ENCODE data around the gene LRSAM1.

Gene LRSAM1

DNA sequence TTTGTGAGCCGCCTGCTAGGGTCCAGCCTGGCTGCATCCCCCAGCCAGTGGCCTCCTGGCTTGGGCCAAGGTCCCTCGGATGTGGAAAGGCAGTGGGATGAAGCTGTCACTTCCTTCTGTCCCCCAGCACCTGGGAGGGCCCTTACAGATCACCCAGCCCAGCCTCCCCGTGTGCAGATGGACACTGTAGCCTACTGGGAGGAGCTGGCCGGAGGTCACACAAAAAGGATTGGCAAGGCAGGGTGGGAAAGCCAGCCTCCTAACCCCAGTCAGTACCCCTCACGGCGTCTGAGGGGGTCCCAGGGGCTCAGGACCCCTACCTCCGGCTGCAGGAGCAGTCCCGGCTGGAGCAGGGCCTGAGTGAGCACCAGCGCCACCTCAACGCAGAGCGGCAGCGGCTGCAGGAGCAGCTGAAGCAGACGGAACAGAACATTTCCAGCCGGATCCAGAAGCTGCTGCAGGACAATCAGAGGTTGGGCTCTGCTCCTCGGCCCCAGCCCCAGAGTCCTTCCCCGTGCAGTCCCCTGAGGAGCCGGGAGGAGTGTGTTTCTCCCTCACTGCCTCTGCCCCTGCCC lies 28.3 kb downstream of the LRSAM1 start:
- no peak for DNase-seq (ENCODE audit: low read depth)
- TF ChIP-seq, protein P1, sequence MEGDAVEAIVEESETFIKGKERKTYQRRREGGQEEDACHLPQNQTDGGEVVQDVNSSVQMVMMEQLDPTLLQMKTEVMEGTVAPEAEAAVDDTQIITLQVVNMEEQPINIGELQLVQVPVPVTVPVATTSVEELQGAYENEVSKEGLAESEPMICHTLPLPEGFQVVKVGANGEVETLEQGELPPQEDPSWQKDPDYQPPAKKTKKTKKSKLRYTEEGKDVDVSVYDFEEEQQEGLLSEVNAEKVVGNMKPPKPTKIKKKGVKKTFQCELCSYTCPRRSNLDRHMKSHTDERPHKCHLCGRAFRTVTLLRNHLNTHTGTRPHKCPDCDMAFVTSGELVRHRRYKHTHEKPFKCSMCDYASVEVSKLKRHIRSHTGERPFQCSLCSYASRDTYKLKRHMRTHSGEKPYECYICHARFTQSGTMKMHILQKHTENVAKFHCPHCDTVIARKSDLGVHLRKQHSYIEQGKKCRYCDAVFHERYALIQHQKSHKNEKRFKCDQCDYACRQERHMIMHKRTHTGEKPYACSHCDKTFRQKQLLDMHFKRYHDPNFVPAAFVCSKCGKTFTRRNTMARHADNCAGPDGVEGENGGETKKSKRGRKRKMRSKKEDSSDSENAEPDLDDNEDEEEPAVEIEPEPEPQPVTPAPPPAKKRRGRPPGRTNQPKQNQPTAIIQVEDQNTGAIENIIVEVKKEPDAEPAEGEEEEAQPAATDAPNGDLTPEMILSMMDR (conservative IDR thresholded peaks at IDR 0.05; ENCODE audit: low read depth, low read length): no peak
- no peak overlapping the region for H3K4me3 ChIP-seq (ENCODE audit: low read length)

DNA sequence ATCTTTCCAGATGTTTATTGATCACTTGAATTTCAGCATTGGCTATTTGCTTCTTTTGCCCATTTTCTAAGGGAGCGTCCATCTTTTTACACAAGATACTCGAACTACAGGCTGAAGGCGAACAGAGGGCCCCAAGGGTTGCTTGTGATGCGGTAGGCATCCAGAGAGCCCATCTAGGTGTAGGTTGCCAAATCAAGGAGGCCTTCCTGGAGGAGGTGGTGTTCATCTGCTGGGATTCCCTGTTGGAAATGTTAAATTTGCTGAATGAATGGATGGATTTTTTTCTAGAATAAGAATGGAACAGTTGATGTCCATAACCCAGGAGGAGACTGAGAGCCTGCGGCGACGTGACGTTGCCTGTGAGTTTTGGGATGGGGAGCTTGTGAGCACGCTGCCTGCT lies 31.4 kb downstream of the LRSAM1 start:
- DNase-seq (ENCODE audit: low read depth): no peak
- TF ChIP-seq, protein P1 (conservative IDR thresholded peaks at IDR 0.05; ENCODE audit: low read depth, low read length): no peak
- H3K4me3 ChIP-seq (ENCODE audit: low read length): no peak overlapping the region

DNA sequence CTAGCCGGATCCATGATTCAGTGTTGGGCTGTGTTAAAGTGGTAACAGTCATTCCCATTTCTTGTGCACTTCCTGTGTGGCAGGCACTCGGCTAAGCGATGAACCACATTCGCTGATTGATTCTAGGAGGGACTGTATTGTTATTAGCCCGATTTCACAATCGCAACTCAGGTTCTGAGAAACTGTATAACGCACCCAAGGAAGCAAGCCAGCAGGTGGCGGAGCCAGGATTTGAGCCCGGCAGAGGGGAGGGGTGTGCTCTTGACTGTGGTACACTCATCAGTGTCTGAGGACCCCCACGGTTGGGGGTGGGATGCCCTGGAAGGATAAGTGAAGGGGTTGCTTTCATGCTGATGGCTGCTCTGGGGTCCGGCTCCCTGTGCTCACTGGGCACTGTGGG lies 34.7 kb downstream of the LRSAM1 start:
- no peak for DNase-seq (ENCODE audit: low read depth)
- H3K4me3 ChIP-seq (ENCODE audit: low read length): no peak overlapping the region
- TF ChIP-seq, protein P1 (conservative IDR thresholded peaks at IDR 0.05; ENCODE audit: low read depth, low read length): no peak

DNA sequence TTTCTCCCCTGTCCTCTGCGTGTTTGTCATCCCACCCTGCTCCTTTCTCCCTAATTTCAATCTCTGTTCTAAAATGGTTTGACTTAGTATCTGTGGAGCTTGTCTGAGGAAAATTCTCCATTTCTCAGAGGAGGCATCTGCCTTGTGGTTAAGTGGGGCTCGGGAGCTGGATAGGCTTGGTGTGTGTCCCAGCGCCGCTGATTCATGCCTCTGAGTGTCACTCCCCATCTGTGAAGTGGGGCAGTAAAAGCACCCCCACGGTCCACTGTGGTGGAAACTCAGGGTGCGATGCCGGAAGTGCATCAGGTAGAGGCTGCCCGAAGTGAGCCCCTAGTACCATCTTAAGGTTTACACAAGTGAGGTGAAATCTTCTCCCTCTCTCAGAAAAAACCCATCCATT lies 37.6 kb downstream of the LRSAM1 start:
- H3K4me3 ChIP-seq (ENCODE audit: low read length): no peak overlapping the region
- no peak for DNase-seq (ENCODE audit: low read depth)
- TF ChIP-seq, protein P1 (conservative IDR thresholded peaks at IDR 0.05; ENCODE audit: low read depth, low read length): no peak

DNA sequence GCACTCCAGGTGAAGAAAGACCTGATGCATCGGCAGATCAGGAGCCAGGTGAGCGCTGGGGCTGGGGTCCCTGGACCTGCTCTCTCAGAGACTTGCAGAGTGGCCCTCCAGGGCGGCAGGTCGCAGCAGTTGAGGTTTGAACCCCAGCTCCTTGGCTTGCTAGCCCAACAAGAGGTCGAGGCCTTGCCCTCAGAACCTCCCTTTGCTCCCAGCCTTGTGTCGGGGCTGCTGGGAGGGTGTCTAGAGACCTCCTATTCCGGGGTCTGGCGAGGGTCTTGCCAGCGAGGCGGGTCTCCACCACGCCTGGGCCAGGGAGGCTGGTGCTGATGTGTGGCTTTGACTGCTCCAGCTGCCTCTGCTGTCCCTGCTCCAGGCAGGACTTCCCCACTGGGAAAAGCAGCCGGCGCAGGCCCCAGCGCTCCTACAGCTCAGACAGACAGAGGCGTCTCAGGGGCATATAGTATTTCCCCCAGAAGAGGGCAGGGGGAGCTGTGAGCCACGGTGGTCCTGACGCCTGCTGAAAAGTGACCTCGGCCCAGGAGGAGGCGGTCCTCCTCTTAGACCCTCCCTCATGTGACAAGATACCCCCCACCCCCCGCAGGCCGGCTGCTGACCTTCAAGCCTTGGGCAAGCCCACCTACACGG lies 38.3 kb downstream of the LRSAM1 start:
- TF ChIP-seq, protein P1 (conservative IDR thresholded peaks at IDR 0.05; ENCODE audit: low read depth, low read length): no peak
- no peak overlapping the region for H3K4me3 ChIP-seq (ENCODE audit: low read length)
- no peak for DNase-seq (ENCODE audit: low read depth)

DNA sequence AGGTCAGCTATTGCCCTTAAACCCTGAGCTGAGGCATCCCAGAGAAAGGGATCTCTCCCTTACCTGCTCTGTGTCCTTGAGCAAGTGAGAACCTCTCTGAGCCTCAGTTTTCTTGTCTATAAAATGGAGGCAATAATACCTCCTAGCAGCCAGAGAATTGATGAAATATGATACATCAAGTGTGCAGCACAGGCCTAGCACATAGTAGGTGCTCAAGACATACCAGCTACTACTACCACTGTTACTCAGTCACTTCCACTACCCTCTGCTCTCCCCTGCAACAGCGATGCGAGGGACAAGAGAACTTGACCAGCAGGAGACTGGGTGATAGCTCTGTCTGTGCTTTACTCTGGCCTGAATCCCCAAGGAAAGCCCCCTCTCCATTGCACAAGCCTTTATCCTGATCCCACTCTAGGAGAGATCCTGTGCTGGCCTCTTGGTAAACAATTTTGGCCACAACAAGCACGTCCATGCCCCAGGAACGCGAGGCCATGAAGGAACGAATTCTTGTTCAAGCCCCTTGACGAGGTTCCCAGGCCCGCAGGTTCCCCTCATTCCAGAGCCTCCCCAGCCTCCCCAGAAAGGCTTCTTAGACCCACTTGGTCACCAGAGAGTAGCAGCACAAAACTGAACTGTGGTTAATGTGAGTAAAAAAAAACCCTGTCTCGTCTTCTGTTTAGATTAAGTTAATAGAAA lies 39.4 kb downstream of the LRSAM1 start:
- no peak for DNase-seq (ENCODE audit: low read depth)
- TF ChIP-seq, protein P1 (conservative IDR thresholded peaks at IDR 0.05; ENCODE audit: low read depth, low read length): no peak
- no peak overlapping the region for H3K4me3 ChIP-seq (ENCODE audit: low read length)

DNA sequence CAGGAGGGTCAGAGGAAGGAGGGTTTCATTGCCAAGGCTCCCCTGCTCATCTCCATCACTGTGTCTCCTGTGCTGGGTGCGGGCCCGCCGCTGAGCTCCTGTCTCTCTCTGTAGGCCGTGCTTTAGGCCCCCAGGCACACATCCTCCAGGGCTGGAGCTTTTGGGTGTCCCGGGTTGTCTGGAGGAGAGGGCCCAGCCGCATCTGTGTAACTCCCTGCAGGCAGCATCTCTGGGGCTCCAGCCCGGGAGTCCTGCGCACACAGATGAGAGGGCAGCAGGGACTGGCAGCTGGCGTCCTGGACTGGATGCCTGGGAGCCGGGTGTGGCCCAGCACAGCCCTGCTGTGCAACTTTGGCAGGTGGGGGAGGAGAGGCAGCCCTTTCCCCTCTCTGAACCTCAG lies 40.2 kb downstream of the LRSAM1 start:
- no peak for DNase-seq (ENCODE audit: low read depth)
- H3K4me3 ChIP-seq (ENCODE audit: low read length): no peak overlapping the region
- TF ChIP-seq, protein P1 (conservative IDR thresholded peaks at IDR 0.05; ENCODE audit: low read depth, low read length): no peak

All from retinal pigment epithelial cell (primary cell).